Glutamatergic neuron (in vitro differentiated cells): Measurements from ENCODE around the gene RANBP6. TPM values are rescaled to one million over a fixed set of nuclear protein-coding genes. Genes with fewer than 3 reads are reported as not detected.
"Not testable (repeated sequence)": the region's sequence is repeated elsewhere in the genome, so short reads cannot be mapped to it uniquely, and the experiment has no call there.

ENCODE experiments used
- DNase-seq: peaks from one replicate; pipeline ENCODE4 v3.0.0; 2022
- H3K27ac Mint-ChIP-seq: one replicate; pipeline ENCODE4 v1.8.0; 2020; ENCODE audit warnings: mild to moderate bottlenecking, mixed read lengths, inconsistent platforms; ENCODE audit not compliant: unreplicated experiment
- H3K27me3 Mint-ChIP-seq: one replicate; pipeline ENCODE4 v1.8.0; 2020; ENCODE audit warnings: mild to moderate bottlenecking, moderate library complexity, mixed read lengths, inconsistent platforms; ENCODE audit not compliant: unreplicated experiment
- H3K36me3 Mint-ChIP-seq: one replicate; pipeline ENCODE4 v1.8.0; 2020; ENCODE audit warnings: mild to moderate bottlenecking, mixed read lengths, inconsistent platforms; ENCODE audit not compliant: unreplicated experiment
- H3K4me1 Mint-ChIP-seq: one replicate; pipeline ENCODE4 v1.8.0; 2020; ENCODE audit warnings: mild to moderate bottlenecking, low read depth, mixed read lengths, inconsistent platforms; ENCODE audit not compliant: unreplicated experiment
- H3K4me3 Mint-ChIP-seq: one replicate; pipeline ENCODE4 v1.8.0; 2020; ENCODE audit warnings: mild to moderate bottlenecking, mixed read lengths, inconsistent platforms; ENCODE audit not compliant: unreplicated experiment
- H3K9me3 Mint-ChIP-seq: one replicate; pipeline ENCODE4 v1.8.0; 2020; ENCODE audit warnings: mild to moderate bottlenecking, moderate library complexity, mixed read lengths, inconsistent platforms; ENCODE audit not compliant: unreplicated experiment
- total RNA-seq: library from RNA; stranded (reverse); fragmentation: NEBNext Ultra II Directional; extraction: Animal tissue kit (Norgen Biotek cat#: 25700); gene quantifications from one replicate; pipeline ENCODE4 v1.2.1, GENCODE V29; 2021; ENCODE audit not compliant: unreplicated experiment
- TF ChIP-seq, protein P1 (sequence below): fragments of 200-600 bp; sonication (generic); IDR thresholded peaks from one replicate; pipeline ENCODE4 v1.5.0; 2021; ENCODE audit not compliant: partially characterized antibody, unreplicated experiment

The RANBP6 gene
- total RNA-seq, 1 donor from 2014 or later: 32.2 TPM

GRCh38 chr9:6024035-6024554 is 8.7 kb upstream of the RANBP6 start:
- Mint-ChIP-seq H3K4me1 (no peaks in the 10 kb centered on the region), H3K36me3 (no peaks in the 10 kb centered on the region), H3K9me3 (no peaks in the 10 kb centered on the region), H3K27me3 (no peaks in the 10 kb centered on the region), H3K4me3 (no peak overlapping the region), H3K27ac (no peak overlapping the region)
- TF ChIP-seq, protein P1, sequence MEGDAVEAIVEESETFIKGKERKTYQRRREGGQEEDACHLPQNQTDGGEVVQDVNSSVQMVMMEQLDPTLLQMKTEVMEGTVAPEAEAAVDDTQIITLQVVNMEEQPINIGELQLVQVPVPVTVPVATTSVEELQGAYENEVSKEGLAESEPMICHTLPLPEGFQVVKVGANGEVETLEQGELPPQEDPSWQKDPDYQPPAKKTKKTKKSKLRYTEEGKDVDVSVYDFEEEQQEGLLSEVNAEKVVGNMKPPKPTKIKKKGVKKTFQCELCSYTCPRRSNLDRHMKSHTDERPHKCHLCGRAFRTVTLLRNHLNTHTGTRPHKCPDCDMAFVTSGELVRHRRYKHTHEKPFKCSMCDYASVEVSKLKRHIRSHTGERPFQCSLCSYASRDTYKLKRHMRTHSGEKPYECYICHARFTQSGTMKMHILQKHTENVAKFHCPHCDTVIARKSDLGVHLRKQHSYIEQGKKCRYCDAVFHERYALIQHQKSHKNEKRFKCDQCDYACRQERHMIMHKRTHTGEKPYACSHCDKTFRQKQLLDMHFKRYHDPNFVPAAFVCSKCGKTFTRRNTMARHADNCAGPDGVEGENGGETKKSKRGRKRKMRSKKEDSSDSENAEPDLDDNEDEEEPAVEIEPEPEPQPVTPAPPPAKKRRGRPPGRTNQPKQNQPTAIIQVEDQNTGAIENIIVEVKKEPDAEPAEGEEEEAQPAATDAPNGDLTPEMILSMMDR: peak; percentile 81
- DNase-seq: no peak

DNA sequence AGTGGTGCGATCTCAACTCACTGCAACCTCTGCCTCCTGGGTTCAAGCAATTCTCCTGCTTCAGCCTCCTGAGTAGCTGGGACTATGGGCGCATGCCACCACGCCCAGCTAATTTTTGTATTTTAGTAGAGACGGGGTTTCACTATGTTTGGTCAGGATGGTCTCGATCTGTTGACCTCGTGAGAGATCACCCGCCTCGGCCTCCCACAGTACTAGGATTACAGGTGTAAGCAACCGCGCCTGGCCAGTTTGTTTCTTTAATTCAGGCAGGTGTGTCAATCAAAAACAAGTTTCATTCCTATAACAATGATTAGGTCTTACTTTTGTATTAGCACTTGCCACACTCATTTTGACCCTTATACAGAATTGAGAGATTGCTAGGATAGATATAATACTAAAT is 1.6 kb upstream of the RANBP6 start:
- H3K27ac Mint-ChIP-seq: not testable (repeated sequence)

GRCh38 chr9:6014670-6015270 is 654 bp downstream of the RANBP6 start:
- H3K27me3 Mint-ChIP-seq: peaks cover 1% of the 10 kb centered on the region
- DNase-seq: no peak
- H3K27ac Mint-ChIP-seq: peak overlapping the region; percentile 99
- H3K9me3 Mint-ChIP-seq: peaks cover 2% of the 10 kb centered on the region
- H3K36me3 Mint-ChIP-seq: no peaks in the 10 kb centered on the region
- H3K4me3 Mint-ChIP-seq: peak overlapping the region; percentile 98
- peaks cover 15% of the 10 kb centered on the region for H3K4me1 Mint-ChIP-seq
- TF ChIP-seq, protein P1: no peak

More for the DNA sequence above, 1.6 kb upstream of the RANBP6 start:
- H3K27me3 Mint-ChIP-seq, DNase-seq, H3K36me3 Mint-ChIP-seq, H3K9me3 Mint-ChIP-seq, H3K4me3 Mint-ChIP-seq: not testable (repeated sequence)
- H3K4me1 Mint-ChIP-seq: peaks cover 11% of the 10 kb centered on the region

DNA sequence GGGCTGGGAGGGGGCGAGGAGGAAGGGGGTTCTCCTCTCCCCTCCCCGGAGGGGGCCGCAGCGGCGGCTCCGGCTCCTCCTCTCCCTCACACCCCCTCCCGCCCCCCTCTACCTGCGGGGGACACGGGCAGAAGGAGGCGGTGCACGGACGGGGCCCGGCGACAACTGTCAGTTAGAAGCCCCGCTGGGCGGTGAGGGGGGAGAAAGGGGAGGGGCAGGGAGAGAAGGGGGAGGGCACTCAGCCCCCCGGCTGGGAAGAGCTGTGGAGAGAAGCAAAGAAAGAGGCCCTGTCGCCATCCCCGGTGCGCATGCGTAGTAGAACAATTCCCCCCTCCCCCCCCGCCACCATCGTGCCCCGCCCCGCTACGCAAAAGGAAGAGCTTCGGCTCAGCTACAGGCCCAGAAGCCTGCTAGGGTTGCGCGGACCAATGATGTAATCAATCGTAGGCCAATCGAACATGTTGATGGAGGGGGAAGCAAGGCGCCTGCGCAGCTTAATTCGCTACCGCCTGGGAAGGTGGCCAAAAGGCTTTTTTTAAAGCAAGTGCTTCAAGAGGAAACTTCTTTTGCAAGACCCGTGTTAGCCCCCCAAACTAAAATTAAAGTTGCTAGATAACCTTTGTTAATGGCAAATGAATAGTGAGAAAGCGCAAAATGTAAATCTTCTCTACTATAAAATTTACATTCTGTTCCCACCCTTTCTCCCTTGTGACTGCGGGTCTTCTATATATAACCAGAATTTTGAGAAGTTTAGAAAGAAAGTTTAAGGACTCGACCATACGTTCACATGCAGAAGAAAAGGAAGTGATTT is 7.0 kb downstream of the RANBP6 start:
- Mint-ChIP-seq H3K36me3 (no peaks in the 10 kb centered on the region), H3K4me3 (peak overlapping the region; percentile 69), H3K9me3 (peaks cover 10% of the 10 kb centered on the region), H3K27me3 (peaks cover 2% of the 10 kb centered on the region), H3K4me1 (peaks cover 17% of the 10 kb centered on the region), H3K27ac (peak overlapping the region; percentile 59)
- DNase-seq: peak; percentile 91
- TF ChIP-seq, protein P1: no peak

DNA sequence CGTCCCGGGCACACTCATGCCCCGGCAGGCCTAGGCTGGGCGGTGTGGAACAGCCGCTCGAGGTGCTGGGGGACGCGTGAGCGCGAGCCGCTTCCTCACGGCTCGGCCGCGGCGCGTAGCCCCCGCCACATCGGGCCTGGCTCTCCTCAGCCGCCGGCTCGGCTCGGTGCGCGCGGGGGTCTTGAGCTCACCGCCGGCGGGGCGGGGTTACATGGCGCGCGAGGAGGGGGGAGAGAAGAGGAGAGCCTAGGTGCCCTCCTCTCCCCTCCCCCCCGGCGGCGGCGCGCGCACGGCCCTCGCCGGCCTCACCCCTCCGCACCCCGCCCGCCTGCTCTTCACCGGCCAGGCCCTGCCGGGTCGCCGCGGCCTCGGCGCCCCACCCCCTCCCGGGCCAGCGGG is 7.7 kb downstream of the RANBP6 start:
- Mint-ChIP-seq H3K9me3 (peaks cover 10% of the 10 kb centered on the region), H3K36me3 (no peaks in the 10 kb centered on the region), H3K27me3 (peaks cover 2% of the 10 kb centered on the region), H3K27ac (no peak overlapping the region), H3K4me3 (peak overlapping the region; percentile 98), H3K4me1 (peaks cover 15% of the 10 kb centered on the region)
- peak; percentile 94 for DNase-seq
- TF ChIP-seq, protein P1: no peak
